ENCODE data around the gene HOXD12.

- no peak for TF ChIP-seq RFX5 (IDR thresholded peaks at IDR 0.05; ENCODE audit: low read length)
- TF ChIP-seq CTCF (IDR thresholded peaks at IDR 0.05) = no peak
- TF ChIP-seq, protein P1, sequence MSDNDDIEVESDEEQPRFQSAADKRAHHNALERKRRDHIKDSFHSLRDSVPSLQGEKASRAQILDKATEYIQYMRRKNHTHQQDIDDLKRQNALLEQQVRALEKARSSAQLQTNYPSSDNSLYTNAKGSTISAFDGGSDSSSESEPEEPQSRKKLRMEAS (IDR thresholded peaks at IDR 0.05; ENCODE audit: low read depth) = no peak
- TF ChIP-seq EZH2phosphoT487 (IDR thresholded peaks at IDR 0.05; ENCODE audit: borderline replicate concordance, low read depth) = no peak
- TF ChIP-seq POLR2AphosphoS5 (IDR thresholded peaks at IDR 0.05; ENCODE audit: low read depth, low read length) = no peak
- no peak for TF ChIP-seq FOXJ3 (CRISPR knock-in tag; IDR thresholded peaks at IDR 0.05)
- TF ChIP-seq MXI1 (IDR thresholded peaks at IDR 0.05; ENCODE audit: low read depth, low read length) = no peak
- TF ChIP-seq, protein P2, sequence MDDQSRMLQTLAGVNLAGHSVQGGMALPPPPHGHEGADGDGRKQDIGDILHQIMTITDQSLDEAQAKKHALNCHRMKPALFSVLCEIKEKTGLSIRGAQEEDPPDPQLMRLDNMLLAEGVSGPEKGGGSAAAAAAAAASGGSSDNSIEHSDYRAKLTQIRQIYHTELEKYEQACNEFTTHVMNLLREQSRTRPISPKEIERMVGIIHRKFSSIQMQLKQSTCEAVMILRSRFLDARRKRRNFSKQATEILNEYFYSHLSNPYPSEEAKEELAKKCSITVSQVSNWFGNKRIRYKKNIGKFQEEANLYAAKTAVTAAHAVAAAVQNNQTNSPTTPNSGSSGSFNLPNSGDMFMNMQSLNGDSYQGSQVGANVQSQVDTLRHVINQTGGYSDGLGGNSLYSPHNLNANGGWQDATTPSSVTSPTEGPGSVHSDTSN (IDR thresholded peaks at IDR 0.05) = no peak
- TF ChIP-seq REST (IDR thresholded peaks at IDR 0.05; ENCODE audit: low read depth, low read length) = no peak
- TF ChIP-seq TAF1 (IDR thresholded peaks at IDR 0.05; ENCODE audit: borderline replicate concordance, low read depth, low read length) = no peak
Measured at GRCh38 chr2:176071330-176072291, 28.0 kb upstream of the HOXD12 start.

All from SK-N-SH (cell line).